OCI-LY1 (cell line): ENCODE data around the gene SCML1.

Experiments used
- CTCF ChIP-seq: fragments of 200-600 bp; sonication (generic), shearing (Covaris generic); IDR thresholded peaks from 2 replicates; pipeline ENCODE4 v1.5.1; 2017; ENCODE audit warnings: mild to moderate bottlenecking, antibody characterized with exemption, low read length, moderate library complexity, mixed read lengths
- EZH2 ChIP-seq: fragments of 200-600 bp; sonication (generic), shearing (Covaris generic); IDR thresholded peaks from 2 replicates; pipeline ENCODE4 v1.8.0; 2017; ENCODE audit warnings: borderline replicate concordance, mixed run types, mild to moderate bottlenecking, antibody characterized with exemption, low read length, moderate library complexity, mixed read lengths

- TF ChIP-seq CTCF (no peak), EZH2 (no peak)
Observed at GRCh38 chrX:17732138-17732783, 5.0 kb upstream of the SCML1 start.
